Measurements from ENCODE around the gene CDKAL1. TPM values are rescaled to one million over a fixed set of nuclear protein-coding genes. Genes with fewer than 3 reads are reported as not detected.

CDKAL1 gene
- total and polyA plus RNA-seq, 11 donors: 3.2 to 14.3 (median 9.3) TPM

- Histone ChIP-seq H3K27ac (no peak overlapping the region), H3K4me1 (peaks cover 0 to 12% (median 3%) of the 10 kb centered on the region in 12 donors), H3K36me3 (peaks cover 0 to 2% (median 0%) of the 10 kb centered on the region in 9 donors), H3K27me3 (no peaks in the 10 kb centered on the region), H3K4me3 (no peak overlapping the region), H3K9me3 (no peaks in the 10 kb centered on the region)
- DNase-seq (no peak), ATAC-seq (no peak)
- intact Hi-C loops (cut with DNase I): no loop called here
- no peak for TF ChIP-seq POLR2A (IDR thresholded peaks at IDR 0.05)
- TF ChIP-seq, protein P1, sequence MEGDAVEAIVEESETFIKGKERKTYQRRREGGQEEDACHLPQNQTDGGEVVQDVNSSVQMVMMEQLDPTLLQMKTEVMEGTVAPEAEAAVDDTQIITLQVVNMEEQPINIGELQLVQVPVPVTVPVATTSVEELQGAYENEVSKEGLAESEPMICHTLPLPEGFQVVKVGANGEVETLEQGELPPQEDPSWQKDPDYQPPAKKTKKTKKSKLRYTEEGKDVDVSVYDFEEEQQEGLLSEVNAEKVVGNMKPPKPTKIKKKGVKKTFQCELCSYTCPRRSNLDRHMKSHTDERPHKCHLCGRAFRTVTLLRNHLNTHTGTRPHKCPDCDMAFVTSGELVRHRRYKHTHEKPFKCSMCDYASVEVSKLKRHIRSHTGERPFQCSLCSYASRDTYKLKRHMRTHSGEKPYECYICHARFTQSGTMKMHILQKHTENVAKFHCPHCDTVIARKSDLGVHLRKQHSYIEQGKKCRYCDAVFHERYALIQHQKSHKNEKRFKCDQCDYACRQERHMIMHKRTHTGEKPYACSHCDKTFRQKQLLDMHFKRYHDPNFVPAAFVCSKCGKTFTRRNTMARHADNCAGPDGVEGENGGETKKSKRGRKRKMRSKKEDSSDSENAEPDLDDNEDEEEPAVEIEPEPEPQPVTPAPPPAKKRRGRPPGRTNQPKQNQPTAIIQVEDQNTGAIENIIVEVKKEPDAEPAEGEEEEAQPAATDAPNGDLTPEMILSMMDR (IDR thresholded peaks at IDR 0.05): no peak
- 72 to 76% (median 74%) methylated on average over 7 of the region's 7 CpGs for WGBS, 4 donors
Observed at GRCh38 chr6:21099338-21100314, 565.4 kb downstream of the CDKAL1 start.

- 72 to 86% (median 79%) methylated on average over 4 of the region's 4 CpGs for WGBS, 4 donors
- TF ChIP-seq, protein P1 (IDR thresholded peaks at IDR 0.05): no peak
- TF ChIP-seq POLR2A (IDR thresholded peaks at IDR 0.05): no peak
- ATAC-seq (no peak), DNase-seq (no peak)
- H3K27ac ChIP-seq: no peak overlapping the region
- H3K27me3 ChIP-seq: no peaks in the 10 kb centered on the region
- intact Hi-C loops (cut with DNase I): no loop called here
- no peak overlapping the region for H3K4me3 ChIP-seq
- H3K9me3 ChIP-seq: no peaks in the 10 kb centered on the region
- H3K36me3 ChIP-seq: peaks cover 0 to 2% (median 0%) of the 10 kb centered on the region in 9 donors
- H3K4me1 ChIP-seq: peaks cover 0 to 18% (median 3%) of the 10 kb centered on the region in 12 donors
Observed at GRCh38 chr6:21100991-21101390, 566.7 kb downstream of the CDKAL1 start.

- ATAC-seq (no peak), DNase-seq (no peak)
- H3K4me1 ChIP-seq: peaks cover 0 to 18% (median 3%) of the 10 kb centered on the region in 12 donors
- H3K4me3 ChIP-seq: no peak overlapping the region
- WGBS, 4 donors: 93 to 95% (median 94%) methylated on average over 1 of the region's 1 CpG
- intact Hi-C loops (cut with DNase I): no loop called here
- H3K36me3 ChIP-seq: peaks cover 0 to 2% (median 0%) of the 10 kb centered on the region in 9 donors
- TF ChIP-seq, protein P1 (IDR thresholded peaks at IDR 0.05): no peak
- TF ChIP-seq POLR2A (IDR thresholded peaks at IDR 0.05): no peak
- H3K27ac ChIP-seq: no peak overlapping the region
- H3K9me3 ChIP-seq: no peaks in the 10 kb centered on the region
- no peaks in the 10 kb centered on the region for H3K27me3 ChIP-seq
Observed at GRCh38 chr6:21101694-21102093, 567.4 kb downstream of the CDKAL1 start.

DNA sequence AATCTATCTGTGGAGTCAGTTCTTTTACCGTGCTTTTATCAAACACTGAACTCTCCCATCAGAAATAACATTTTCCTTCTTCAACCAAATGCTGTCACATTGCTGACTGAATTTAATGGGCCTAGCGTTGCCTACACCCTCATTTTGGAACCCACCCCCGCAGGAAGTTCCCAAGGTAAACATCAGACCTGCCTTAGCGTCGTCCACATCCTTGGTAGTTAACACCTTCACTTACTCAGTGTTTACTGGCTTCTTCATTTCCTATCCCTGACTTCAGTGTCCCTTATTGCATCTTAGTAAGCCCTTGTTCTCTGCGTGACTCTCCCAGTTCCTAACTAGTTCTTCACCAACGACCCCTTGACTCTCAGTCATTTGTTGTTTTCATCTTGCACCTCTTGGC is 567.9 kb downstream of the CDKAL1 start:
- Histone ChIP-seq H3K27ac (no peak overlapping the region), H3K4me1 (peaks cover 0 to 18% (median 3%) of the 10 kb centered on the region in 12 donors), H3K4me3 (no peak overlapping the region), H3K36me3 (peaks cover 0 to 2% (median 0%) of the 10 kb centered on the region in 9 donors), H3K27me3 (no peaks in the 10 kb centered on the region), H3K9me3 (no peaks in the 10 kb centered on the region)
- DNase-seq (no peak), ATAC-seq (no peak)
- TF ChIP-seq, protein P1 (IDR thresholded peaks at IDR 0.05): no peak
- TF ChIP-seq POLR2A (IDR thresholded peaks at IDR 0.05): no peak
- 87 to 92% (median 91%) methylated on average over 7 of the region's 7 CpGs for WGBS, 4 donors
- intact Hi-C loops (cut with DNase I): no loop called here
